Measurements from ENCODE around the gene SIK1.

GRCh38 chr21:43367859-43368258 is 59.1 kb downstream of the SIK1 start:
- TF ChIP-seq POLR2A (IDR thresholded peaks at IDR 0.05): no peak
- no peak for TF ChIP-seq CTCF (IDR thresholded peaks at IDR 0.05)
